HL-60 (cell line): Measurements from ENCODE around the gene E2F4.

Source experiments
- DNase-seq, 2 experiments: peaks; one replicate each; pipeline ENCODE4 v3.0.0-alpha.2; 2010 to 2020; ENCODE audit warnings: low read depth in 1 of 2, low spot score in 1 of 2
- H3K27ac ChIP-seq: fragments of 250-450 bp; sonication (Bioruptor Pico); replicated peaks from 2 replicates; pipeline ENCODE4 v1.5.1; 2020; ENCODE audit warnings: mild to moderate bottlenecking, moderate library complexity
- H3K27me3 ChIP-seq: fragments of 250-450 bp; sonication (Bioruptor Pico); 2 replicates; pipeline ENCODE4 v1.5.1; 2021; ENCODE audit warnings: mild to moderate bottlenecking, moderate library complexity; ENCODE audit not compliant: insufficient read depth, poor library complexity, severe bottlenecking
- H3K4me3 ChIP-seq: replicated peaks from 2 replicates; pipeline ENCODE4 v1.5.1; 2011; ENCODE audit warnings: mild to moderate bottlenecking, control low read depth, low read length; ENCODE audit not compliant: insufficient read depth
- GABPA ChIP-seq: IDR thresholded peaks from 2 replicates; pipeline ENCODE4 v1.6.1; 2012; ENCODE audit warnings: low read depth
- POLR2AphosphoS5 ChIP-seq: IDR thresholded peaks from 2 replicates; pipeline ENCODE4 v1.6.1; 2012; ENCODE audit warnings: low read depth
- SPI1 ChIP-seq: IDR thresholded peaks from 2 replicates; pipeline ENCODE4 v1.6.1; 2012; ENCODE audit warnings: low read depth, mild to moderate bottlenecking, borderline replicate concordance
- TF ChIP-seq, protein P1 (sequence below): IDR thresholded peaks from 2 replicates; pipeline ENCODE4 v1.6.1; 2012; ENCODE audit warnings: low read depth; ENCODE audit not compliant: insufficient replicate concordance
- TF ChIP-seq, protein P2 (sequence below): IDR thresholded peaks from one replicate; pipeline ENCODE4 v1.5.1; 2011; ENCODE audit warnings: low read length, control low read depth, inconsistent platforms; ENCODE audit not compliant: insufficient read depth

Gene E2F4

DNA sequence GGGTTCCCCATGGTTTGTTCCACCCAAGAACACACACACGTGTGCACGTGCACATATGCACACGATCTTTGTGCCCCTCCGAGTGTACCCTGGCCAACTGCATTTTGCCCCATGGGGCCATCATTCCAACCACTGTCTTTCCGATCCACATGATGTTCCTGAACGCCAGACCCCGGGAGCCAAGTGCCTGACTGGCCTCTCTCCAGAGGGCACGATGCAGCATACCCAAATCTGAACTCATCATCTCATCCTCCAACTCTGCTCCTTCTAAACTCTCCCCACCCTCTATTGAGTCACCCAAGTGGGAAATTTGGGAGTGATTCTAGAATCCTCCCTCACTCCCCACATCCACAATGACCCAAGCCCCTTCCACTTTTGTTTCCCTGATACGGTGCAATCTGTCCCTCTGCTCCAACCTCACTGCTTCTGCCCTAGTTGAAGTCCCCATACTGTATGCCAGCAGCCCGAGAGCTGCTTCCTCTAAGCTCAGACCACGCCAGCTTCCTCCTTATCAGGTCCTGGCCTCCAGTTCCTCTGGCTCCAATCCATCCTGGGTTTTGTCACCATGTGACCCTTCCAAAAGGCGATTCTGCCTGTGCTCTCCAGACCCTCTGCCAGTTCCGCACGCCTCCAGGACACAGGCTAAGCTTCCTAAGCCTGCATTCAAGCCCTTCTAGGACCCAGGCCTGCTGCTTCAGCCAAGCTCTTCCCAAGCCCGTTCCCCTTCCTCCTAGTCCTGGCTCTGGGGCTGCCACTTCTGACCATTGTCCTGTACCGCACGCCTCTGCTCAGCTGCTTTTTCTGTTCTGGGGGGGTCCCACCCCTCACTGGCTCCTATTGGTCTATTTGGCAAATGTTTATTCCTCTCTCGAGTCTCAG, 24.9 kb downstream of the E2F4 start:
- peak; percentile 55 to 64 for DNase-seq
- no peaks in the 10 kb centered on the region for H3K27me3 ChIP-seq
- TF ChIP-seq GABPA = no peak
- TF ChIP-seq SPI1 = peak; percentile 42; the same call in 1 of the 2 replicates
- H3K4me3 ChIP-seq = no peak overlapping the region
- H3K27ac ChIP-seq = no peak overlapping the region

DNA sequence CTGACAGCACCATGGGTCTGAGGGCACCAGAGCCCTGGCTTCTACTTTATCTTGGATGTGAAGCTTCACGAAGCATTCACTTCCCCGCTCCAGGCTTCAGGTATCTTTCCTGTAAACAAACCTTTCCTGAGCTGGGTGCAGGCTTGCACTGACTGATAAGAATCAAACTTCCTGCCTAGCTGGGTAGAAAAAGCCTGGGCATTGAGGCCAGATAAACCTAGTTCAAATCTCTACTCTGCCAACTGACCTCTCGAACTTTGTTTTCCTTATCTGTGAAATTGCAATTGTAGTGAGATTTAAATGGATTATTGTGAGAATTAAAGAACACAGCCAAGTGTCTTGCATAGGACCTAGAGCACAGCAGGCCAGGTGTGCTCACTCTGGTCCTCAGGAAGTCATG, 32.0 kb downstream of the E2F4 start:
- Histone ChIP-seq H3K27ac (no peak overlapping the region), H3K4me3 (no peak overlapping the region), H3K27me3 (no peaks in the 10 kb centered on the region)
- TF ChIP-seq, protein P1, sequence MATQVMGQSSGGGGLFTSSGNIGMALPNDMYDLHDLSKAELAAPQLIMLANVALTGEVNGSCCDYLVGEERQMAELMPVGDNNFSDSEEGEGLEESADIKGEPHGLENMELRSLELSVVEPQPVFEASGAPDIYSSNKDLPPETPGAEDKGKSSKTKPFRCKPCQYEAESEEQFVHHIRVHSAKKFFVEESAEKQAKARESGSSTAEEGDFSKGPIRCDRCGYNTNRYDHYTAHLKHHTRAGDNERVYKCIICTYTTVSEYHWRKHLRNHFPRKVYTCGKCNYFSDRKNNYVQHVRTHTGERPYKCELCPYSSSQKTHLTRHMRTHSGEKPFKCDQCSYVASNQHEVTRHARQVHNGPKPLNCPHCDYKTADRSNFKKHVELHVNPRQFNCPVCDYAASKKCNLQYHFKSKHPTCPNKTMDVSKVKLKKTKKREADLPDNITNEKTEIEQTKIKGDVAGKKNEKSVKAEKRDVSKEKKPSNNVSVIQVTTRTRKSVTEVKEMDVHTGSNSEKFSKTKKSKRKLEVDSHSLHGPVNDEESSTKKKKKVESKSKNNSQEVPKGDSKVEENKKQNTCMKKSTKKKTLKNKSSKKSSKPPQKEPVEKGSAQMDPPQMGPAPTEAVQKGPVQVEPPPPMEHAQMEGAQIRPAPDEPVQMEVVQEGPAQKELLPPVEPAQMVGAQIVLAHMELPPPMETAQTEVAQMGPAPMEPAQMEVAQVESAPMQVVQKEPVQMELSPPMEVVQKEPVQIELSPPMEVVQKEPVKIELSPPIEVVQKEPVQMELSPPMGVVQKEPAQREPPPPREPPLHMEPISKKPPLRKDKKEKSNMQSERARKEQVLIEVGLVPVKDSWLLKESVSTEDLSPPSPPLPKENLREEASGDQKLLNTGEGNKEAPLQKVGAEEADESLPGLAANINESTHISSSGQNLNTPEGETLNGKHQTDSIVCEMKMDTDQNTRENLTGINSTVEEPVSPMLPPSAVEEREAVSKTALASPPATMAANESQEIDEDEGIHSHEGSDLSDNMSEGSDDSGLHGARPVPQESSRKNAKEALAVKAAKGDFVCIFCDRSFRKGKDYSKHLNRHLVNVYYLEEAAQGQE = no peak
- TF ChIP-seq GABPA (no peak), SPI1 (no peak), POLR2AphosphoS5 (no peak)
- TF ChIP-seq, protein P2, sequence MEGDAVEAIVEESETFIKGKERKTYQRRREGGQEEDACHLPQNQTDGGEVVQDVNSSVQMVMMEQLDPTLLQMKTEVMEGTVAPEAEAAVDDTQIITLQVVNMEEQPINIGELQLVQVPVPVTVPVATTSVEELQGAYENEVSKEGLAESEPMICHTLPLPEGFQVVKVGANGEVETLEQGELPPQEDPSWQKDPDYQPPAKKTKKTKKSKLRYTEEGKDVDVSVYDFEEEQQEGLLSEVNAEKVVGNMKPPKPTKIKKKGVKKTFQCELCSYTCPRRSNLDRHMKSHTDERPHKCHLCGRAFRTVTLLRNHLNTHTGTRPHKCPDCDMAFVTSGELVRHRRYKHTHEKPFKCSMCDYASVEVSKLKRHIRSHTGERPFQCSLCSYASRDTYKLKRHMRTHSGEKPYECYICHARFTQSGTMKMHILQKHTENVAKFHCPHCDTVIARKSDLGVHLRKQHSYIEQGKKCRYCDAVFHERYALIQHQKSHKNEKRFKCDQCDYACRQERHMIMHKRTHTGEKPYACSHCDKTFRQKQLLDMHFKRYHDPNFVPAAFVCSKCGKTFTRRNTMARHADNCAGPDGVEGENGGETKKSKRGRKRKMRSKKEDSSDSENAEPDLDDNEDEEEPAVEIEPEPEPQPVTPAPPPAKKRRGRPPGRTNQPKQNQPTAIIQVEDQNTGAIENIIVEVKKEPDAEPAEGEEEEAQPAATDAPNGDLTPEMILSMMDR = no peak
- DNase-seq = no peak

DNA sequence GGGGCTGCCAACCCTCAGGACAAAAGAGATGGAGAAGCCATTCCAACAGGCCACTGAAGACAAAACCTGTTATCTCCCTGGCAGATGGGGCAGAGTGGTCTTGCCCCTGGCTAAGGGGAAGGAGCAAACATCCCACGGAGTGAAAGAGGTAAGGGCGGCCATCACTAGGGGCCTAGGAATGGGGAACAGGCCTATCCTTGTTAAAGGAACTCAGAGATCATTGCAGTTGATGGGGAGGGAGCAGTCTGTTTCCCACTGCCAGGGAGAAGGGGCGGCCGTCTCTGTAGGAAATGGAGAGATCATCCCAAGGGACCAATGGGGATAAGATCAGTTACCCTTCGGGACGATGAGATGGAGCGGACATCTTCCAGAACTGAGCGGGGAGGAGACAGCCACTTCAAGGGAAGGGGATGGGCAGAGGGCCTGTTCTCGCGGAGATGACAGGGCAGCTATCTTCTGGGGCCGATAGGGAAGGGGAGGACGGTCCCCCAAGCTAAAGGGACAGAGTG, 34.4 kb downstream of the E2F4 start:
- DNase-seq = no peak
- TF ChIP-seq POLR2AphosphoS5 (no peak), SPI1 (no peak), GABPA (no peak)
- TF ChIP-seq, protein P1 = no peak
- TF ChIP-seq, protein P2 = no peak
- peak overlapping the region; percentile 58 for H3K27ac ChIP-seq
- no peaks in the 10 kb centered on the region for H3K27me3 ChIP-seq
- peak overlapping the region; percentile 100 for H3K4me3 ChIP-seq

DNA sequence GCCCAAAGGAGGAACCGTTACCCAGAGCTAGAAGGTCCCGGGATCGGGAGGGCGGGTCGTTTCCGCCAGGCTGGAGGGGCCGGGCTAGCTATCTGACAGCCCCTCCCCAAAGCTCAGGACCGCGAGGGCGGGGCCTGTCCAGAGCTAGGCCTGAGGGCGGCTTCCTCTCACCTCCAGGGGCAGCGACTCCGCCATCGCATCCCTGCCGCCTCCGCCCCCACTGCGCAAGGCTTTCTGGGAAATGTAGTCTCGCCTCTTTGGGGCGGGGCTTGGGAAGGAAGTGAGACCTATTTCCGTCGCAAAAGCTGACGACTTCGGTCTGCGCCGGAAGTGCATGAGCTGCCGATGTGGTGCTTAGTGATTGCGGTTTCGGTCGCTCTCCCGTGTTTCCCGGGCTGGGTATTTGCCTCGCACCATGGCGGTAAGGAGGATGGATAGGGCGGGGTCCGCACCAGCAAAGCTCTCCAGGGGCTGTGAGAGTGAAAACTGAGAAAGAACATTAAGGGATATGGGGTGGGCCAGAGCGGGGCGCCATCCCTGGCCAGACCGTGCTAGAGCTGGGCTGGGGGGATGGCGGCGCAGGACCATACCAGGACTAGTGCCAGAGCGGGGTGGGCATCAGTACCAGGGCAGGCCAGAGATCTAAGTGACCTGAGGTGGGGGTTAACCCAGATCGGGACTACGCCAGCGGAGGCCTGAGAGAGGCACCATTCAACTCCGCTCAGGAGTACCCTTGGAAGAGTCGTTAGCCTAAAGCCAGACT, 35.0 kb downstream of the E2F4 start, which contains the start of gene TMEM208:
TSS of gene TMEM208 (plus strand) at position 327 of the 763 bp plus-strand sequence. CDS start at position 416, 89 bp downstream.
- TF ChIP-seq GABPA = peak; percentile 100
- peak; percentile 80 for TF ChIP-seq SPI1
- TF ChIP-seq, protein P2 = no peak
- TF ChIP-seq, protein P1 = peak; percentile 35
- TF ChIP-seq POLR2AphosphoS5 = peak; percentile 93
- peak; percentile 98 for DNase-seq
- Histone ChIP-seq H3K4me3 (peak within 1 kb of the TSS; percentile 100), H3K27me3 (no peaks in the 10 kb centered on the region), H3K27ac (peak within 1 kb of the TSS; percentile 58)
